ENCODE results near the gene NOMO2.
"Not testable (repeated sequence)": the region's sequence is repeated elsewhere in the genome, so short reads cannot be mapped to it uniquely, and the experiment has no call there.

DNA sequence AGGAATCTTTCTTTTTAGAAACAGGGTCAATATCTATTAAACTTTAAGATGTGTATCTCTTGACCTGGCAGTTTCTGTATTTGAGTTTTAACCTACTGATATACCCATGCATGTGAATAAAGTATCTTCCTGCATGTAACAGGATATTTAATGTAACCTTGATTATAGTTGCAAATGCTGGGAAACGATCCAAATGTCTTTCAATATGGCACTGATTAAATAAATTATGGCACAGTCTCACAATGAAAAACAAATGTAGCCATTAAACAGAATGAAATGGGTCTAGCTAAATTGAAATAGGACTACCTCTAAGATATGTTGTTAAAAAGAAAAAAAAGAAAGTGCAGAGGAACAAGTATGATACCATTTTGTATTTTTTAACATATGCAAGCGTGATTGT is 35.8 kb upstream of the NOMO2 start:
- TF ChIP-seq, protein P1, sequence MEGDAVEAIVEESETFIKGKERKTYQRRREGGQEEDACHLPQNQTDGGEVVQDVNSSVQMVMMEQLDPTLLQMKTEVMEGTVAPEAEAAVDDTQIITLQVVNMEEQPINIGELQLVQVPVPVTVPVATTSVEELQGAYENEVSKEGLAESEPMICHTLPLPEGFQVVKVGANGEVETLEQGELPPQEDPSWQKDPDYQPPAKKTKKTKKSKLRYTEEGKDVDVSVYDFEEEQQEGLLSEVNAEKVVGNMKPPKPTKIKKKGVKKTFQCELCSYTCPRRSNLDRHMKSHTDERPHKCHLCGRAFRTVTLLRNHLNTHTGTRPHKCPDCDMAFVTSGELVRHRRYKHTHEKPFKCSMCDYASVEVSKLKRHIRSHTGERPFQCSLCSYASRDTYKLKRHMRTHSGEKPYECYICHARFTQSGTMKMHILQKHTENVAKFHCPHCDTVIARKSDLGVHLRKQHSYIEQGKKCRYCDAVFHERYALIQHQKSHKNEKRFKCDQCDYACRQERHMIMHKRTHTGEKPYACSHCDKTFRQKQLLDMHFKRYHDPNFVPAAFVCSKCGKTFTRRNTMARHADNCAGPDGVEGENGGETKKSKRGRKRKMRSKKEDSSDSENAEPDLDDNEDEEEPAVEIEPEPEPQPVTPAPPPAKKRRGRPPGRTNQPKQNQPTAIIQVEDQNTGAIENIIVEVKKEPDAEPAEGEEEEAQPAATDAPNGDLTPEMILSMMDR (conservative IDR thresholded peaks at IDR 0.05) = not testable (repeated sequence)
- TF ChIP-seq EZH2 (IDR thresholded peaks at IDR 0.05; ENCODE audit: low read depth) = not testable (repeated sequence)
